Endothelial cell of umbilical vein (primary cell): ENCODE measurements around the gene EEFSEC. TPM values are rescaled to one million over a fixed set of nuclear protein-coding genes. Genes with fewer than 3 reads are reported as not detected.

Source experiments
- BruUV-seq: library from RNA; stranded (reverse); fragments of 400-500 nt; replicated peaks from 2 replicates; lab custom pipeline; 2021; lab: Mats Ljungman, UMichigan
- CTCF ChIA-PET: fragments of 300-600, 350-600 bp; sonication (Branson Sonifier 250); formaldehyde crosslinking; loops from one replicate; lab custom pipeline; 2021; ENCODE audit warnings: antibody characterized with exemption, inconsistent platforms; lab: Charles Lee
- POLR2A ChIA-PET: fragments of 300-600, 350-600 bp; sonication (Branson Sonifier 250); formaldehyde crosslinking; loops from one replicate; lab custom pipeline; 2021; ENCODE audit warnings: antibody characterized with exemption, inconsistent platforms; lab: Charles Lee
- DNase-seq: peaks from one replicate; pipeline ENCODE4 v3.0.0-alpha.2; 2011; ENCODE audit warnings: low read depth, low spot score
- FAIRE-seq: peaks from 2 replicates; lab custom pipeline; 2011; peaks lifted over from hg19 to GRCh38; lab: Jason Lieb, UNC
- H2AFZ ChIP-seq: 2 replicates; pipeline ENCODE4 v1.6.0; 2012; ENCODE audit warnings: low read depth, low read length, control low read depth, inconsistent platforms
- H3K27ac ChIP-seq: 2 replicates; pipeline ENCODE4 v1.5.1; 2011; ENCODE audit warnings: low read depth, mild to moderate bottlenecking, control low read depth, low read length, moderate library complexity; ENCODE audit not compliant: insufficient read depth
- H3K27me3 ChIP-seq, 2 experiments: 2 replicates each; pipeline versions ENCODE4 v1.6.0 to v1.6.1; 2011; ENCODE audit warnings: low read length in 2 of 2, mixed read lengths in 1 of 2; ENCODE audit not compliant: control insufficient read depth in 2 of 2, insufficient read depth in 2 of 2
- H3K36me3 ChIP-seq, 2 experiments: 2 replicates in 1 of 2; 3 replicates in 1 of 2; pipeline ENCODE4 v1.5.1; 2011; ENCODE audit warnings: low read length in 2 of 2, mild to moderate bottlenecking in 1 of 2, moderate library complexity in 1 of 2; ENCODE audit not compliant: control insufficient read depth in 2 of 2, insufficient read depth in 2 of 2; ENCODE audit errors: extremely low read depth in 1 of 2
- H3K4me1 ChIP-seq: 3 replicates; pipeline ENCODE4 v1.5.1; 2011; ENCODE audit warnings: mild to moderate bottlenecking, low read length; ENCODE audit not compliant: control insufficient read depth, insufficient read depth; ENCODE audit errors: extremely low read depth
- H3K4me2 ChIP-seq: 2 replicates; pipeline ENCODE4 v1.6.1; 2011; ENCODE audit warnings: low read length, control low read depth, mixed read lengths; ENCODE audit not compliant: insufficient read depth
- H3K4me3 ChIP-seq, 3 experiments: fragments of 200-600 bp in 1 of 3; sonication (generic), shearing (Covaris generic) in 1 of 3; replicated peaks in 1 of 3; 2 replicates each; pipeline ENCODE4 v1.5.1; 2011 to 2016; ENCODE audit warnings: control low read depth in 3 of 3, low read length in 3 of 3, mild to moderate bottlenecking in 2 of 3, inconsistent platforms in 1 of 3, low read depth in 1 of 3, moderate library complexity in 1 of 3; ENCODE audit not compliant: insufficient read depth in 1 of 3
- H3K79me2 ChIP-seq: 2 replicates; pipeline ENCODE4 v1.6.0; 2012; ENCODE audit warnings: low read length, inconsistent platforms; ENCODE audit not compliant: control insufficient read depth, insufficient read depth
- H3K9ac ChIP-seq: replicated peaks from 2 replicates; pipeline ENCODE3; 2011; ENCODE audit warnings: low read length, control low read depth; ENCODE audit not compliant: insufficient read depth; ENCODE audit errors: extremely low read depth
- H3K9me1 ChIP-seq: replicated peaks from 3 replicates; pipeline ENCODE4 v1.6.0; 2011; ENCODE audit warnings: mild to moderate bottlenecking, low read length; ENCODE audit not compliant: control insufficient read depth, insufficient read depth; ENCODE audit errors: extremely low read depth
- H3K9me3 ChIP-seq: replicated peaks from 2 replicates; pipeline ENCODE4 v1.5.1; 2012; ENCODE audit warnings: low read length, inconsistent platforms; ENCODE audit not compliant: control insufficient read depth, insufficient read depth
- H4K20me1 ChIP-seq: replicated peaks from 2 replicates; pipeline ENCODE3; 2011; ENCODE audit warnings: mild to moderate bottlenecking, low read length; ENCODE audit not compliant: control insufficient read depth, insufficient read depth; ENCODE audit errors: extremely low read depth
- CTCF ChIP-seq, 2 donors: IDR thresholded peaks; 1 replicate in 1 of 2; 2 replicates in 1 of 2; pipeline ENCODE4 v1.5.1; 2011; ENCODE audit warnings: low read length in 2 of 2, mild to moderate bottlenecking in 2 of 2, moderate library complexity in 2 of 2, control low read depth in 1 of 2, inconsistent platforms in 1 of 2, low read depth in 1 of 2; ENCODE audit not compliant: insufficient read depth in 1 of 2; ENCODE audit errors: extremely low read depth in 1 of 2
- FOS ChIP-seq: IDR thresholded peaks from 2 replicates; pipeline ENCODE4 v1.6.1; 2011; ENCODE audit warnings: mild to moderate bottlenecking, low read length, moderate library complexity, borderline replicate concordance; ENCODE audit not compliant: insufficient read depth
- GATA2 ChIP-seq: IDR thresholded peaks from 2 replicates; pipeline ENCODE4 v1.7.0; 2011; ENCODE audit warnings: low read depth, mild to moderate bottlenecking, moderate library complexity, mixed read lengths, low read length; ENCODE audit not compliant: insufficient read length, insufficient read depth
- JUN ChIP-seq: IDR thresholded peaks from 2 replicates; pipeline ENCODE4 v1.6.1; 2011; ENCODE audit warnings: borderline replicate concordance, low read depth; ENCODE audit not compliant: insufficient read length, insufficient read depth
- MYC ChIP-seq: IDR thresholded peaks from one replicate; pipeline ENCODE4 v1.6.1; 2011; ENCODE audit warnings: mild to moderate bottlenecking, low read depth, low read length
- POLR2AphosphoS5 ChIP-seq: IDR thresholded peaks from 2 replicates; pipeline ENCODE4 v1.6.1; 2012; ENCODE audit warnings: low read depth, mild to moderate bottlenecking, control low read depth, low read length, moderate library complexity; ENCODE audit not compliant: insufficient read depth
- dilution Hi-C: fragments of 300-500 bp; cut with MboI; formaldehyde crosslinking; loops from one replicate; pipeline ENCODE4 v1.15.0; 2019; ENCODE audit warnings: low sequenced_read_pairs; ENCODE audit not compliant: extremely low pct_ligation_motif_present
- intact Hi-C: fragments of 100-400 bp; cut with micrococcal nuclease; formaldehyde crosslinking; loops from one replicate; pipeline ENCODE4 v1.10.0; 2022
- polyA plus RNA-seq, 4 experiments: library from polyadenylated mRNA; depleted of rRNA in 3 of 4; stranded (reverse) in 3 of 4; unstranded in 1 of 4; fragments of >200 nt; gene quantifications; 2 replicates each; pipeline versions ENCODE4 v1.2.1 to v1.2.3, GENCODE V29; 2011 to 2012; ENCODE audit warnings: missing spikeins in 1 of 4
- total RNA-seq: library from RNA; stranded (reverse); gene quantifications from 2 replicates; pipeline ENCODE4 v1.2.3, GENCODE V29; 2021

The EEFSEC gene
- total and polyA plus RNA-seq, 2 donors (not counting 3 experiments of a cell fraction or from before 2014, with no cell fraction given) = 13.1 to 14.5 TPM

- peaks cover 22% of the 10 kb centered on the region for H3K4me1 ChIP-seq
- DNase-seq = peak; percentile 88
- no peaks in the 10 kb centered on the region for H3K79me2 ChIP-seq
- H4K20me1 ChIP-seq = no peaks in the 10 kb centered on the region
- dilution Hi-C loops (no loop called here), intact Hi-C loops (no loop called here)
- POLR2A ChIA-PET = no interaction called here
- CTCF ChIA-PET = interaction anchor here (0.8 to 1.7 kb wide), 3 partner anchors 47 to 49 kb away, joined by 3 to 7 read pairs (median 3); no protein-coding TSS in a partner anchor
- no peaks in the 10 kb centered on the region for H3K36me3 ChIP-seq
- H3K9ac ChIP-seq = no peak overlapping the region
- no peaks in the 10 kb centered on the region for H3K9me1 ChIP-seq
- no TSS peak for BruUV-seq
- TF ChIP-seq FOS = peak; percentile 95
- no peak for TF ChIP-seq GATA2
- TF ChIP-seq CTCF (IDR thresholded peaks at IDR 0.05; ENCODE audit: extremely low read depth in 1 of 2, insufficient read depth in 1 of 2, low read depth in 1 of 2, low read length in 2 of 2) = peak in 1 of 2 donors; percentile 11
- TF ChIP-seq MYC = no peak
- peak; percentile 44 for TF ChIP-seq POLR2AphosphoS5
- peak; percentile 80 for TF ChIP-seq JUN
- peak overlapping the region; percentile 15 for H2AFZ ChIP-seq
- H3K4me2 ChIP-seq = peak overlapping the region; percentile 23
- H3K9me3 ChIP-seq = no peaks in the 10 kb centered on the region
- H3K4me3 ChIP-seq = no peak overlapping the region
- no peaks in the 10 kb centered on the region for H3K27me3 ChIP-seq
- H3K27ac ChIP-seq = peak overlapping the region; percentile 40
- FAIRE-seq = peak; percentile 99
Measured at GRCh38 chr3:128274837-128275236, 121.6 kb downstream of the EEFSEC start.
